ENCODE data around the gene KRT37.

The KRT37 gene

GRCh38 chr17:41424111-41424635, at the start of gene KRT37:
Gene KRT37 (minus strand): TSS chr17:41424585. CDS start chr17:41424523, 62 bp downstream.
- DNase-seq (ENCODE audit: insufficient read length, low spot score) = no peak
- peak; percentile 69 for FAIRE-seq

GRCh38 chr17:41468346-41468745, 44.0 kb upstream of the KRT37 start:
- FAIRE-seq (no peak), DNase-seq (ENCODE audit: insufficient read length, low spot score) (no peak)

GRCh38 chr17:41467561-41467960, 43.2 kb upstream of the KRT37 start:
- FAIRE-seq (no peak), DNase-seq (ENCODE audit: insufficient read length, low spot score) (no peak)

GRCh38 chr17:41466988-41467387, 42.6 kb upstream of the KRT37 start, which contains the start of gene KRT32:
Gene KRT32 (minus strand): TSS chr17:41467386. CDS start chr17:41467325, 61 bp downstream.
- FAIRE-seq (no peak), DNase-seq (ENCODE audit: insufficient read length, low spot score) (no peak)

GRCh38 chr17:41464682-41465081, 40.3 kb upstream of the KRT37 start:
- peak; percentile 95 for DNase-seq (ENCODE audit: insufficient read length, low spot score)

GRCh38 chr17:41464173-41464572, 39.8 kb upstream of the KRT37 start:
- DNase-seq (ENCODE audit: insufficient read length, low spot score) (no peak), FAIRE-seq (peak; percentile 52)

More at GRCh38 chr17:41464682-41465081, 40.3 kb upstream of the KRT37 start:
- peak; percentile 95 for FAIRE-seq

GRCh38 chr17:41463746-41464145, 39.4 kb upstream of the KRT37 start:
- no peak for DNase-seq (ENCODE audit: insufficient read length, low spot score)
- peak; percentile 16 for FAIRE-seq

- no peak for FAIRE-seq
- DNase-seq (ENCODE audit: insufficient read length, low spot score) = no peak
Observed at GRCh38 chr17:41462705-41463104, 38.3 kb upstream of the KRT37 start.

GRCh38 chr17:41457676-41458075, 33.3 kb upstream of the KRT37 start:
- no peak for DNase-seq (ENCODE audit: insufficient read length, low spot score)
- no peak for FAIRE-seq

GRCh38 chr17:41456204-41456603, 31.8 kb upstream of the KRT37 start:
- FAIRE-seq = no peak
- DNase-seq (ENCODE audit: insufficient read length, low spot score) = no peak

GRCh38 chr17:41455236-41455635, 30.9 kb upstream of the KRT37 start:
- no peak for DNase-seq (ENCODE audit: insufficient read length, low spot score)
- FAIRE-seq = no peak

GRCh38 chr17:41453066-41453465, 28.7 kb upstream of the KRT37 start:
- DNase-seq (ENCODE audit: insufficient read length, low spot score) (no peak), FAIRE-seq (no peak)

GRCh38 chr17:41452281-41452680, 27.9 kb upstream of the KRT37 start:
- DNase-seq (ENCODE audit: insufficient read length, low spot score) (no peak), FAIRE-seq (no peak)

GRCh38 chr17:41451154-41451728, 26.9 kb upstream of the KRT37 start:
- FAIRE-seq (no peak), DNase-seq (ENCODE audit: insufficient read length, low spot score) (no peak)

- DNase-seq (ENCODE audit: insufficient read length, low spot score) (no peak), FAIRE-seq (no peak)
Observed at GRCh38 chr17:41449008-41449407, 24.6 kb upstream of the KRT37 start.

GRCh38 chr17:41448506-41448905, 24.1 kb upstream of the KRT37 start:
- no peak for FAIRE-seq
- no peak for DNase-seq (ENCODE audit: insufficient read length, low spot score)

- FAIRE-seq (no peak), DNase-seq (ENCODE audit: insufficient read length, low spot score) (no peak)
Observed at GRCh38 chr17:41446806-41447205, 22.4 kb upstream of the KRT37 start.

- FAIRE-seq (no peak), DNase-seq (ENCODE audit: insufficient read length, low spot score) (no peak)
Observed at GRCh38 chr17:41444640-41445039, 20.3 kb upstream of the KRT37 start.

GRCh38 chr17:41444186-41444585, 19.8 kb upstream of the KRT37 start:
- FAIRE-seq = peak; percentile 28

GRCh38 chr17:41442739-41443138, 18.4 kb upstream of the KRT37 start:
- FAIRE-seq (peak; percentile 46), DNase-seq (ENCODE audit: insufficient read length, low spot score) (peak; percentile 45)

More at GRCh38 chr17:41444186-41444585, 19.8 kb upstream of the KRT37 start:
- no peak for DNase-seq (ENCODE audit: insufficient read length, low spot score)

- DNase-seq (ENCODE audit: insufficient read length, low spot score) (no peak), FAIRE-seq (peak; percentile 83)
Observed at GRCh38 chr17:41440531-41441033, 16.2 kb upstream of the KRT37 start, which contains the start of gene KRT38. Gene KRT38 (minus strand): TSS chr17:41440983. CDS start chr17:41440921, 62 bp downstream.

GRCh38 chr17:41439375-41439774, 15.0 kb upstream of the KRT37 start:
- DNase-seq (ENCODE audit: insufficient read length, low spot score) = no peak
- FAIRE-seq = no peak
